ENCODE data around the gene LRRC32. TPM values are rescaled to one million over a fixed set of nuclear protein-coding genes. Genes with fewer than 3 reads are reported as not detected.

Gene LRRC32
- total RNA-seq, 1 experiment from 2014 or later, result 0.46 TPM

GRCh38 chr11:76685831-76686230 lies 15.3 kb upstream of the LRRC32 start:
- Histone ChIP-seq H3K56ac (ENCODE audit: insufficient read length, low read depth, low read length) (no peak overlapping the region), H3K4me2 (ENCODE audit: insufficient read depth, insufficient read length, low read length) (no peak overlapping the region), H2AFZ (ENCODE audit: low read length) (no peak overlapping the region), H3T11ph (ENCODE audit: low read length) (no peak overlapping the region), H2BK12ac (ENCODE audit: insufficient read length, low read depth, low read length) (no peak overlapping the region), H3K9ac (ENCODE audit: extremely low read depth, insufficient read length, low read length) (no peak overlapping the region), H4K8ac (replicated peaks; ENCODE audit: insufficient read length, low read depth, low read length) (no peak overlapping the region), H2BK120ac (ENCODE audit: low read depth, low read length, poor library complexity, severe bottlenecking) (no peak overlapping the region), H3K79me1 (ENCODE audit: insufficient read depth, low read depth, low read length, poor library complexity, severe bottlenecking) (no peaks in the 10 kb centered on the region), H4K91ac (ENCODE audit: insufficient read length, low read depth, low read length) (no peak overlapping the region), H2BK5ac (ENCODE audit: insufficient read length, low read length) (no peak overlapping the region), H3K27ac (ENCODE audit: insufficient read length, low read depth, low read length) (no peak overlapping the region), H2AK5ac (ENCODE audit: insufficient read length, low read length) (no peak overlapping the region), H3K79me2 (ENCODE audit: insufficient read depth, low read length) (no peaks in the 10 kb centered on the region), H3K9me3 (ENCODE audit: control insufficient read depth, low read depth, low read length) (no peaks in the 10 kb centered on the region), H3K23me2 (ENCODE audit: insufficient read length, low read depth, low read length, poor library complexity, severe bottlenecking) (no peaks in the 10 kb centered on the region), H3K23ac (ENCODE audit: insufficient read length, low read depth, low read length) (no peak overlapping the region), H3K4me1 (ENCODE audit: insufficient read depth, low read length) (peaks cover 3% of the 10 kb centered on the region; the same call in 1 of the 2 replicates), H3K18ac (ENCODE audit: insufficient read length, low read depth, low read length) (no peak overlapping the region), H2BK20ac (ENCODE audit: low read depth, low read length, poor library complexity, severe bottlenecking) (no peak overlapping the region), H3K4ac (ENCODE audit: low read depth, low read length) (no peak overlapping the region), H4K5ac (ENCODE audit: insufficient read length, low read depth, low read length) (no peak overlapping the region), H3K27me3 (ENCODE audit: insufficient read depth, low read length) (no peaks in the 10 kb centered on the region; the same call in 1 of the 2 replicates), H4K20me1 (ENCODE audit: control insufficient read depth, insufficient read depth, insufficient read length) (no peaks in the 10 kb centered on the region), H2BK15ac (ENCODE audit: low read depth, low read length) (no peak overlapping the region), H3K14ac (ENCODE audit: insufficient read depth, low read length) (no peak overlapping the region)
- DNase-seq, result no peak
- peaks cover 0 to 5% (median 4%) of the 10 kb centered on the region in 3 experiments; a peak in 2 of 7 replicates for H3K36me3 Mint-ChIP-seq (ENCODE audit: insufficient read depth in 1 of 3, low read depth in 3 of 3)
- peaks cover 14 to 24% of the 10 kb centered on the region in 2 experiments for H3K4me1 Mint-ChIP-seq
- peaks cover 24% of the 10 kb centered on the region for H3K27me3 Mint-ChIP-seq (ENCODE audit: low read depth)
- H3K9me3 Mint-ChIP-seq, result no peaks in the 10 kb centered on the region; a peak in 2 of 5 replicates
- H3K4me3 Mint-ChIP-seq, result peak overlapping the region in 1 of 2 experiments; percentile 47; a peak in 2 of 5 replicates
- no peak for TF ChIP-seq CTCF (conservative IDR thresholded peaks at IDR 0.05)
- WGBS (ENCODE audit: extremely low coverage, insufficient read length, low lambda C conversion rate), result no CpG with 5 or more reads among the region's 7 CpGs
- H3K27ac Mint-ChIP-seq, result no peak overlapping the region

All from H9 (cell line).